IPS-18a (cell line): ENCODE results near the gene MBLAC1.

Source experiments
- H3K27ac ChIP-seq: one replicate; pipeline ENCODE4 v1.5.1; 2013; ENCODE audit warnings: low read length
- H3K27me3 ChIP-seq: one replicate; pipeline ENCODE4 v1.6.1; 2013; ENCODE audit warnings: mild to moderate bottlenecking, low read length; ENCODE audit not compliant: control insufficient read depth, insufficient read depth
- H3K36me3 ChIP-seq: one replicate; pipeline ENCODE4 v1.6.1; 2013; ENCODE audit warnings: low read depth, low read length; ENCODE audit not compliant: control insufficient read depth
- H3K4me1 ChIP-seq: one replicate; pipeline ENCODE4 v1.6.1; 2013; ENCODE audit warnings: low read depth, low read length; ENCODE audit not compliant: control insufficient read depth
- H3K4me3 ChIP-seq: one replicate; pipeline ENCODE4 v1.5.1; 2013; ENCODE audit warnings: low read length
- H3K9ac ChIP-seq: one replicate; pipeline ENCODE4 v1.6.1; 2013; ENCODE audit warnings: mild to moderate bottlenecking, low read length, moderate library complexity
- H3K9me3 ChIP-seq: one replicate; pipeline ENCODE4 v1.6.1; 2013; ENCODE audit warnings: low read depth, low read length; ENCODE audit not compliant: control insufficient read depth

Gene MBLAC1, protein sequence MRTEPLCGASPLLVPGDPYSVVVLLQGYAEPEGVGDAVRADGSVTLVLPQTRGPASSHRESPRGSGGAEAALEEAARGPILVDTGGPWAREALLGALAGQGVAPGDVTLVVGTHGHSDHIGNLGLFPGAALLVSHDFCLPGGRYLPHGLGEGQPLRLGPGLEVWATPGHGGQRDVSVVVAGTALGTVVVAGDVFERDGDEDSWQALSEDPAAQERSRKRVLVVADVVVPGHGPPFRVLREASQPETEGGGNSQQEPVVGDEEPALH

DNA sequence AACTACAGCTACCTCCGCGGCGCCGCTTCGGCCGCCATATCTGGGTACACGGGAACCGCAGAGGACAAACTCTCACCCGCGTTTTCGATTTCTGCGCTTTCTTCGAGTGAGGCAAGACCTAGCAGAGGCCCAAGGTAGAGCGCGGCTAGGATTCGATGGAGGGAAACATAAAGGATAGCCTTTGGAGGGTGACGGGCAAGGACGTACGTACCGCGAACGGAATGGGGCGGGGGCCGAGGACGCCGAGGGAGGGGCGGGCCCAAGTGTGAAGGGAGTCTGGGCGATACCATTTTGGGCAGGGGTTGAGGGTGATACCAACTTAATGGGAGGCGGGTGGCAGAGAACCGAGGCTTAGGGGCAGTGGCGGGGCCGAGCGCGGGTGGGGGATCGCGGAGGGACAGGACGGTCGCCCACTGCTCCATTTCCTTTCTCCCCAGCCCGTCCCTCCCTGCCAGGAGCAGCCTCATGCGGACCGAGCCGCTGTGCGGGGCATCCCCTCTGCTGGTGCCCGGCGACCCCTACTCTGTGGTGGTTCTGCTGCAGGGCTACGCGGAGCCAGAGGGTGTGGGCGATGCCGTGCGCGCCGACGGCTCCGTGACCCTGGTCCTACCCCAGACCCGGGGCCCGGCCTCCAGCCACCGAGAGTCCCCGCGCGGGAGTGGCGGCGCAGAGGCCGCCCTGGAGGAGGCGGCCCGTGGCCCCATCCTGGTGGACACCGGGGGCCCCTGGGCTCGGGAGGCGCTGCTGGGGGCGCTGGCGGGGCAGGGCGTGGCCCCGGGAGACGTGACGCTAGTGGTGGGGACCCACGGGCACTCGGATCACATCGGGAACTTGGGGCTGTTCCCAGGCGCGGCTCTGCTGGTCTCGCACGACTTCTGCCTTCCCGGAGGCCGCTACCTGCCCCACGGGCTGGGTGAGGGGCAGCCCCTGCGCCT, at the start of gene MBLAC1:
MBLAC1 (plus strand) TSS at position 37 of the 935 bp plus-strand sequence; CDS start at position 466, 429 bp downstream.
- Histone ChIP-seq H3K9me3 (no peaks in the 10 kb centered on the region), H3K9ac (peak within 1 kb of the TSS; percentile 95), H3K4me1 (peaks cover 4% of the 10 kb centered on the region), H3K27ac (peak within 1 kb of the TSS; percentile 89), H3K4me3 (peak within 1 kb of the TSS; percentile 95), H3K36me3 (no peaks in the 10 kb centered on the region), H3K27me3 (peaks cover 22% of the 10 kb centered on the region)

DNA sequence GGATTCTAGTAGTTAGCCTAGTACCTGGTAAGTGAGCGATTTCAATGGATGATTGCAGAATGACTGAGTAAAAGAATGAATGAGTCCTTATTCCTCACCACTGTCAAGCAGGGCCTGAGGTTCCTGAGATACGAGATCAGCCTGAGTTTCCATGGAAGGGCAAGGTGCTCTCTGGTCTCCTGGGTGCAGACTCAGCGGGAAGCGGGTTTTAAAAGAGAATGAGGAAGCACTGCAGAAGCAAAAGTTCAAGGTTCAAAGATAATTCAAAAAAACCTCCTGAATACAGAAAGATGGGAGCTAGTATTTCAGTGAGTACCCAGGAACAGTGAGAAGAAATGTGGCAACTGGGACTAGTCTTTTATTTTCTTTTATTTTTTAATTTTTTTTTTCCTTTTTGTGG, 49.6 kb upstream of the MBLAC1 start:
- no peaks in the 10 kb centered on the region for H3K4me1 ChIP-seq
- H3K36me3 ChIP-seq, result peaks cover 69% of the 10 kb centered on the region
- H3K27me3 ChIP-seq, result no peaks in the 10 kb centered on the region
- no peak overlapping the region for H3K27ac ChIP-seq
- peaks cover 16% of the 10 kb centered on the region for H3K9me3 ChIP-seq
- no peak overlapping the region for H3K9ac ChIP-seq
- H3K4me3 ChIP-seq, result no peak overlapping the region

DNA sequence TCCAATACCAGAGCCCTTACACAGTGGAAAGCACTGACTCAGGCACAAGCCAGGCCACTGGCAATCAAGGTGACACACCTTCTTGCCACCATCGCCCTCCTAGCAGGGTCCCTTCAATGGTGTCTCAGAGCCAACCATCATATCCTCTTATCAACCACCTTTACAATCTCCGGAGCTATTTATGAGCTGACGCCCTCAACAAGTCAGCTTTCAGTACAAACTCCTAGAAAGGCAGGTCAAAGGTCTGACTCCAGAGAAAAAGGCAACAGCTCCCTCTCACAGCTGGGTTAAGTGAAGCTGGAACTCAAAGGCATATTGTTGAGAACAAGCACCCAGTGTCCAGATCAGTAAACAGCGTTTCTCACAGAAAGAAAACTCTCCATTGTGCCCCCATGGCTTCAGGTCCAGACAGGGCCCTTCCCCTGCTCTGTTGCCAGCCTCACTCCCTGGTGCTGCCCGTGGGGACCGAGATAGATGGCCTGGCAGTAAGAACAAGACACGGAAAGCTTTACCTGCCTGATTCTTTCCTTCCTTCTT, 47.7 kb upstream of the MBLAC1 start:
- Histone ChIP-seq H3K4me3 (no peak overlapping the region), H3K27ac (no peak overlapping the region), H3K9me3 (no peaks in the 10 kb centered on the region), H3K4me1 (peaks cover 9% of the 10 kb centered on the region), H3K36me3 (peaks cover 50% of the 10 kb centered on the region), H3K27me3 (no peaks in the 10 kb centered on the region), H3K9ac (no peak overlapping the region)

DNA sequence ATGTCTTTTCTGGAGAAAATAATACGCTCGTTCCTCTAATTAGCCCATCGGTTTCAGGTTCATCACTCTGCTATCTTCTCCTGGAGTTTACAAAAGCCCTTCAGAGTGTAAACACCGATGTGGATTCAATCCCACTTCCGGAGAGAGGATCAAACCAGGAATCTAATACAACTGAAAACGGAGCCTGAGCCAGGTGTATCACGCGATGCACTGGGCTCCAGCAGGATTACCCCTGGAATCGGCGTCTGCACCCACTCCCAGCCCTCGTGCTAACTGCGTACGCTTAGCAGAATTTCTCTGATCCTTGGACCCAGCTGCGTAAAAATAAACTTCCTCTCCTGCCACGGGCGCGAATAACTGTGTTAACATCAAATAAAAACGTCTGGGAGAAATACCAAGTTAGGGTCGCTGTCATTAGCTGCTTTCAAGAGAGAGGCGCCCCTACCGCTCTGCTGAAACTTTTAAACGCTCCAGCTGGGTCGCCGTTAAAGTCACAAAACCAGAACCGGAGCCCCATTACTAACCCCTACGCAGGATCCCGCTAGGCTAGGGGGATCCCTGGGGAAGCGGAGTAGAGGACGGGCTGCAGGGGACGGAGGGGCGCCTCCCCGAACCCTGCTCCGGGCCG, 45.7 kb upstream of the MBLAC1 start:
- Histone ChIP-seq H3K27ac (peak overlapping the region; percentile 54), H3K9me3 (no peaks in the 10 kb centered on the region), H3K27me3 (no peaks in the 10 kb centered on the region)

DNA sequence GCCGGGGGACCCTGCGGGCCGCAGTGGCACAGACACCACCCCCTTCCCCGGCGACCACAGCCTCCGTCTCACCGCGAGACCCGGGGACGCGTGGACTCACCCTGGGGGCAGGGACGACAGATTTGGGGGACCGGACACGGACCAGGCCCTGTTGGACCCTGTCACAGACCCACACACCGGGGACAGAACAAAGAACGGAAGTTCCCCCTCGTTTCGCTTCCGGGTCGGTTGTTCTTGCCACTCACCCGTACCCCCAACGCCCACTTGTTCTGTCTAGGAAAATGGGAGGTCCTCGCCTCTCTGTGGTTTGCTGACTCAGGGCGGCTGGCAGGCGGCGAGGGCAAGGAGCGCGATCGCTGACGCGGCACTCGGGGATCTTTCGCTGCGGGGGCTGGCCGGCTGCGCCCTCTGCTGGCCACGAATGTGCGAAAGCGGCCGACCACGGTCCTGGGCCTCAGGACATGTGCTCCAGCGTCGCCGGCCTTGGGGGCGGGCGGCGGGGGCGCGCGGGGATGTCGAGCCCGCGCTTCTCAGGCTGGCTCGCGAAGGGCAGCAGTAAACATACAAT, 45.1 kb upstream of the MBLAC1 start, which contains the start of gene ZNF3:
ZNF3 (minus strand) TSS at position 189 of the 568 bp plus-strand sequence. CDS start 4,366 bp downstream, outside the sequence.
- Histone ChIP-seq H3K27me3 (no peaks in the 10 kb centered on the region), H3K9ac (peak within 1 kb of the TSS; percentile 96), H3K4me3 (peak within 1 kb of the TSS; percentile 80), H3K9me3 (no peaks in the 10 kb centered on the region), H3K36me3 (peaks cover 25% of the 10 kb centered on the region), H3K27ac (peak within 1 kb of the TSS; percentile 54), H3K4me1 (peaks cover 9% of the 10 kb centered on the region)

More for the DNA sequence above, 45.7 kb upstream of the MBLAC1 start:
- Histone ChIP-seq H3K4me3 (peak overlapping the region; percentile 80), H3K9ac (peak overlapping the region; percentile 96), H3K36me3 (peaks cover 31% of the 10 kb centered on the region), H3K4me1 (peaks cover 9% of the 10 kb centered on the region)

DNA sequence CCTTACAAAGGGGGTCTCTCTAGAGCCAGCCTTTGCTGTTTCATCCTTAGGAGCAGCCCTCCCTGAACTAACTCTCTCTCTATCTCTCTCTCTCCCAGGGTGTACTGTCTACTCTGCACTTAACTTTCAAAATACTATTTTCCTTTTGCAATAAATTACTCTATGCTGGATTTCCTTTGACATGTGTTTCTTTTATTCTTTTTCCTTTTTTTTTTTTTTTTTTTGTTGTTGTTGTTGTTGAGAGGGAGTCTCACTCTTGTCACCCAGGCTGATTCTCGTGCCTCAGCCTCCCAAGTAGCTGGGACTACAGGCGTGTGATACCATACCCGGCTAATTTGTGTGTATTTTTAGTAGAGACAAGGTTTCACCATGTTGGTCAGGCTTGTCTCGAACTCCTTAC, 43.8 kb upstream of the MBLAC1 start:
- Histone ChIP-seq H3K9ac (peak overlapping the region; percentile 61), H3K36me3 (peaks cover 15% of the 10 kb centered on the region), H3K9me3 (no peaks in the 10 kb centered on the region), H3K4me1 (peaks cover 9% of the 10 kb centered on the region), H3K4me3 (peak overlapping the region; percentile 44), H3K27me3 (no peaks in the 10 kb centered on the region), H3K27ac (peak overlapping the region; percentile 87)

DNA sequence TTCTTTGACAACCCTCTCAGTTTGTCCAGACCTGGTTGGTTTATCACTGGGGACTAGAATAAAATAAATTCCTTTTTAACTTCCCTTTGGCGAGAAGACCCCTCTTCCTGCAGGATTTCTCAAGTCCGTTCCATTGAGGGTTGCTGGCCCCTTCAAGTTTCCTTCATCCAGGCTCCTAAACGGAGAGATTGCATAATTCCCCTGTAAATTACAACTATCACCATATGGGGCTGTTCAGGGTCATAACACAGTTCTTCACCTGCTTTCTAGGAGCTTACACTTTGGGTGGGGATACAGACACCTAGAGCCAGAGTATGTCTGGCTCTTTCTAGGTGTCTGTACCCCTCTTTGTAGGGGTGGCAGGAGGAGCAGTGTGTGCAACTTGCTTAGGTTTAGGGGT, 41.3 kb upstream of the MBLAC1 start:
- peaks cover 3% of the 10 kb centered on the region for H3K36me3 ChIP-seq
- H3K9ac ChIP-seq, result no peak overlapping the region
- H3K27ac ChIP-seq, result no peak overlapping the region
- no peaks in the 10 kb centered on the region for H3K27me3 ChIP-seq
- H3K4me1 ChIP-seq, result peaks cover 9% of the 10 kb centered on the region
- no peaks in the 10 kb centered on the region for H3K9me3 ChIP-seq
- no peak overlapping the region for H3K4me3 ChIP-seq

DNA sequence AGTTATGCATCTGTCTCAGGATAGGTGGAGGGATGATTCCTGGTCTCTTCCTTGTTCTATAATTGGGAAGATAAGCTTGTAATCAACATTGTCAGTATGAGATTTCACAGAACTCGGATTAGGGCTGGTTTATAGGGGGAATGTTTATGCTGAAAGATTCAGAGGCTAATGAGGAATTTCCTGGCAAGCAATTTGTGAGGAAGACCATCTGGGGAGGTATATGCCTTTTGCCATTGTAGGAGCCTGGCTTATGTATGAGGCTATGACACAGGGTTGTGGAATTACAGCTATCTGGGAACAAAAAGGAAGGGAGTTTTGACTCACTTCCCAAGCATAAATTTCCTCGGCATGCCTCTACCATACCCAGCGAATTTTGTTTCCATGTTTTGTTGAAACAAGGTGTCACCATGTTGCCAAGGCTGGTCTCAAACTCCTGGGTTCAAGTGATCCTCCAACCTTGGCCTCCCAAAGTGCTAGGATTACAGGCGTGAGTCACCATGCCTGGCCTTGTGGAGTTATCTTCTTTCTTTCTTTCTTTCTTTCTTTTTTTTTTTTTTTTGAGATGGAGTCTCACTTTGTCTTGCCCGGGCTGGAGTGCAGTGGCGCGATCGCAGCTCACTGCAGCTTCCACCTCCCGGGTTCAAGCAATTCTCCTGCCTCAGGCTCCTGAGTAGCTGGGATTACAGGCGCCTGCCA, 39.6 kb upstream of the MBLAC1 start:
- H3K36me3 ChIP-seq, result peaks cover 17% of the 10 kb centered on the region
- H3K27me3 ChIP-seq, result no peaks in the 10 kb centered on the region
- H3K27ac ChIP-seq, result no peak overlapping the region
- H3K9me3 ChIP-seq, result no peaks in the 10 kb centered on the region
- no peak overlapping the region for H3K9ac ChIP-seq
- H3K4me1 ChIP-seq, result peaks cover 9% of the 10 kb centered on the region
- H3K4me3 ChIP-seq, result no peak overlapping the region

DNA sequence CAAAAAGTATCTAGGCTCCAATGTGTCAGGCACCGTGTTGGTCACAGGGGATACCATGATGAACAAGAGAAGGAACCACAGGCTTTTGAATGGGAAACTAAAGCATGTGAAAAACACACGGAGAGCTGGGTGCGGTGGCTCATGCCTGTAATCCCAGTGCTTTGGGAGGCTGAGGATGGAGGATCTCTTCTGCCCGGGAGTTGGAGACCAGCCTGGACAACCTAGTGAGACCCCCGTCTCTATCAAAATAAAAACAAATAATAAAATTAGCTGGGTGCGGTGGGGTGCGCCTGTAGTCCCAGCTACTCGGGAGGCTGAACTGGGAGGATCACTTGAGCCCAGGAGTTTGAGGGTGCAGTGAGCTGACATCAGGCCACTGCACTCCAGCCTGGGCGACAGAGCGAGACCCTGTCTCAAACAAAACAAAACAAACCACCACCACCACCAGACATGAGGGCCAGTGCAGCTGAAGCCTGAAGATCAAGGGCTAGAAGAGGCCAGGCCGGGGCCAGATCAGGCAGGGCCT, 38.6 kb upstream of the MBLAC1 start:
- peak overlapping the region; percentile 80 for H3K4me3 ChIP-seq
- H3K27ac ChIP-seq, result peak overlapping the region; percentile 62
- peak overlapping the region; percentile 88 for H3K9ac ChIP-seq
- peaks cover 26% of the 10 kb centered on the region for H3K36me3 ChIP-seq
- H3K27me3 ChIP-seq, result no peaks in the 10 kb centered on the region
- no peaks in the 10 kb centered on the region for H3K9me3 ChIP-seq
- peaks cover 4% of the 10 kb centered on the region for H3K4me1 ChIP-seq

DNA sequence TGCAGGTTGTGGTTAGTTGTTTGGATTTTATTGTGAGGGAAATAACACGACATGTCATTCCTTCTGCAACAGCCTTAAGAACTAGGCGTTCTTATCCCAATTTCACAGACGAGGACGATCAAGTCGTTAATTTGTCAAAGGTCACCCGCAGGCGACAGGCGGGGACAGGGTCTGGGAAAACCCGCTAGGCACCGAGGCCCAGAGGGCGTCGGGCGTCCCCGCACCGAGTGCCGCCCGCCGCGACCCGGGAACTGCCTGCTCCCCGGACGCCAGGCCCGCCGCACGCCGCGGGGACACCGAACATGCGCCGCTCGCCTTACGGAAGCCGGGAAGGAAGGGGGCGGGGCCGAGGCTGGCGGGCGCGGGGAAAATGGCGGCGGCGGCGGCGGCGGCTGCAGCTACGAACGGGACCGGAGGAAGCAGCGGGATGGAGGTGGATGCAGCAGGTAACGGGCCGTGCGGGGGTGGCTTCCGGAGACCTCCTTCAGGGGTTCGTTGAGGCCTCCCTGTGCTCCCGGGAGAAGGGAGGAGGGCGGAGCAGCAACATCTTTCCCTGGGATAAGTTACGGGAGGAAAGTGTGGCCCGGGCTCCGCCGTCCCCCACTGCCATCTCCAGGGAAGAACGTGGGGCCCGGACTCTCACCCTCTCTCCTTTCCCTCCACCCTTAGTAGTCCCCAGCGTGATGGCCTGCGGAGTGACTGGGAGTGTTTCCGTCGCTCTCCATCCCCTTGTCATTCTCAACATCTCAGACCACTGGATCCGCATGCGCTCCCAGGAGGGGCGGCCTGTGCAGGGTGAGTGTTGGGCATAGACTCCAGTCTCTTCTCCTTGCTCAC, 37.9 kb upstream of the MBLAC1 start, which contains the start of gene COPS6:
COPS6 (plus strand) TSS at position 349 of the 837 bp plus-strand sequence; CDS start at position 371, 22 bp downstream.
- peak within 1 kb of the TSS; percentile 88 for H3K9ac ChIP-seq

More for the DNA sequence above, 37.9 kb upstream of the MBLAC1 start, which contains the start of gene COPS6:
- H3K27ac ChIP-seq, result peak within 1 kb of the TSS; percentile 62
- no peaks in the 10 kb centered on the region for H3K9me3 ChIP-seq
- peak within 1 kb of the TSS; percentile 80 for H3K4me3 ChIP-seq
- peaks cover 33% of the 10 kb centered on the region for H3K36me3 ChIP-seq
- H3K27me3 ChIP-seq, result no peaks in the 10 kb centered on the region
- no peaks in the 10 kb centered on the region for H3K4me1 ChIP-seq
